Stimulated activated CD4-positive, alpha-beta T cell treated with anti-CD3 and anti-CD28 coated beads, Interleukin-4, amount 100 ng/mL, for 4 hours (primary cell): Measurements from ENCODE around the gene NEK4.
"Not testable (repeated sequence)": the region's sequence is repeated elsewhere in the genome, so short reads cannot be mapped to it uniquely, and the experiment has no call there.

Source experiments
- DNase-seq, 2 experiments: peaks; one replicate each; pipeline ENCODE4 v3.0.0-alpha.2; 2020

The NEK4 gene

GRCh38 chr3:52730681-52731080, 40.1 kb downstream of the NEK4 start:
- no peak for DNase-seq

GRCh38 chr3:52728753-52729152, 42.0 kb downstream of the NEK4 start:
- not testable (repeated sequence) for DNase-seq

DNA sequence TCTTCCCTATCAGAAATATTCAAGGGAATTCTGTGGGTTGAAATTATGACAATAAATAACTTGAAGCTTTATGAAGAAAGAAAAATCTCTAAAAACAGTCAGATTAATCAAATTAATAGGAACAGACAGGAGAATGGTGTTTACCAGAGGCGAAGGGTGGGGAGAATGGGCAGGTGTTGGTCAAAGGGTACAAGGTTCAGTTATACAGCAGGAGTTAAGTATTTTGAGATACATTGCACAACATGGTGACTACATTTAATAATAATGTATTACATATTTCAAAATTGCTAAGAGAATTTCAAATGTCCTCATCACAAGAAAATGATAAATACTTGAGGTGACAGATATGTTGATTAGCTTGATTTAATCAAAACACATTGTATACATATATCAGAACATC, 46.2 kb downstream of the NEK4 start:
- no peak for DNase-seq

- no peak for DNase-seq
Measured at GRCh38 chr3:52723935-52724334, 46.8 kb downstream of the NEK4 start.

DNA sequence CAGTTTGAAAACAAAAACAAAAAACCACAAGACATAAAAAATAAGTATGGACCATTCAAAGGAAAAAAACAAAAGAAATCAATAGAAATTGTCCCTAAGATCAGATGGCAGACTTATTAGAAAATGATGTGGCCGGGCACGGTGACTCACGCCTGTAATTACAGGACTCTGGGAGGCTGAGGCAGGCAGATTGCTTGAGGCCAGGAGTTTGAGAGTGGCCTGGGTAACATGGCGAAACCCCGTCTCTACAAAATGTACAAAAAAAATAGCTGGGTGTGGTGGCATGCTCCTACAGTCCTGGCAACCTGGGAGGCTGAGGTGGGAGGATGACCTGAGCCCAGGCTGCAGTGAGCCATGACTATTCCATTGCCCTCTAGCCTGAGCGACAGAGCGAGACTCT, 48.2 kb downstream of the NEK4 start:
- no peak for DNase-seq

- DNase-seq: no peak
Measured at GRCh38 chr3:52721730-52722008, 49.1 kb downstream of the NEK4 start.

DNA sequence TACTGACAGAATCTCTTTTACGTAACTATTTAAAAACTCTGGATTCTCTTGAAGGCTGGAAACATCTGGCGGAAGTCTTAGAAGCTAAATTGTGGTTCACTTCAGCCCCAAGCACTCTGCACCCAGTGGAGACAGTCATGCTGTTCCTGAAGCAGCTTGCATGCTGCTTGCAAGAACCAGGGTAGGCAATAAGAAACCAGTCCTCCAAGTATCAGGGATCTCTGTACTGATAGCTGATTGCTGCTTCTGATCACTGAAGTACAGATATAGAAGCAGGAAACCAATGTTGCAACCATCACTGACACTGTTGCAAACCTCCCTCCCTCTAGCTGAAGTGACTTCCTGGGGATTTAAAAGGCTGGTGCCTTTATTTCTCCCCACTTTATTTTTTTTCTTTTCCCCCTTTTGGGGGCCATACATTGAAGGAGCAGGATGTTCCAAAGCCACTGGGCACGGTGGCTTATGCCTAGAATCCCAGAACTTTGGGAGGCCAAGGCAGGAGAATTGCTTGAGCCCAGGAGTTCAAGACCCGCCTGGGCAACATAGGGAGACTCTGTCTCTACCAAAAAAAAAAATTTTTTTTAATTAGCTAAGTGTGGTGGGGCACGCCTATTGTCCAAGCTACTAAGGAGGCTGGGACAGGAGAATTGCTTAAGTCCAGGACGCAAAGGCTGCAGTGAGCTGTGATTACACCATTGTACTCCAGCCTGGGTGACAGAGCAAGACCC, 49.6 kb downstream of the NEK4 start:
- DNase-seq: peak in 1 of 2 experiments; percentile 5

- no peak for DNase-seq
Measured at GRCh38 chr3:52719618-52720017, 51.1 kb downstream of the NEK4 start.

GRCh38 chr3:52715714-52716305, 54.9 kb downstream of the NEK4 start:
- DNase-seq: no peak

DNA sequence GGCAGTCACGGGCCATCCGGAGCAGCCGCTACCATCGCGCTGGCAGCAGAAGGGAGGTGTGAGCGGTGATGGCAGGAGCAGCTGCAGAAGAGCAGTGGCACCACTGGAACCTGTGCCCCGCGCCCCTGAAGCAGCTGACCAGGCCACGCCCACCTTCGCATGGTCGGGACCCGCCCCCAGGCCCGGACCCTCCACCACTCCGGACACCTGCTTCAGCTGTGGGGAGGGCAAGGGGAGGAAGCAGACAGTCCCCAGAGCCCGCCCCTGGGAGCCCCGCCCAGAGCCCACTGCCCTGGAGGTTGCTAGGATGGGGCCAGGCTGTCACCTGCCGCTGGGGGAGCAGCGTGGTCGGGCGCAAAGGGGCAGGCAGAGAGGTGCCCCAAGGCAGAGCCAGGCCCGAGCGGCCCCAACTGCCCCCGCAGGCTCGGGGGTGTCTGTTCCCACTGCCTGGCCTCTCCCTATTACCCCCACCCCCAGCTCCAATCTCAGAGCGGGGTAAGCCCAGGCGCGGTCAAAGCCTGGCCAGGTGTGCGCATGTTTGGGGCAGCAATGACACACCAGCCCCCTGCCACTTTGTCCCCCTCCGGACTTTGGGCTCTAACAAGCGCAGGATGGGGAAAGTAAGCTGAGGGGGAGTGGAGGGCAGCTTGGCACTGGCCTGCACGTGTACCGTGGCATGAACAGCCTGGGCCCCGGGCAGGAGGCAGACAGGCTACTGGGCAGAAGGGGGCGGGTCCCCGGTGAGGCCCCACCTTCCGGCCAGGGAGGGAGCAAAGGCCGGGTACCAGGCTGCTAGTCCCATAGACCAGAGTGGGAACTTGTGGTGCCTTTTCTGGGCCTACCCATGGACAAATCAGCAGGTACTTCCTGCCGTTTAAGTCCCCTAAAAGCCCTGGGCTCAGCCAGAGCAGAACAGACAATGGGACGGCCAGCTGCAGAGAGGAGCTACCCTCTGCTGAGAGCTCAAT, 56.1 kb downstream of the NEK4 start:
- no peak for DNase-seq

DNA sequence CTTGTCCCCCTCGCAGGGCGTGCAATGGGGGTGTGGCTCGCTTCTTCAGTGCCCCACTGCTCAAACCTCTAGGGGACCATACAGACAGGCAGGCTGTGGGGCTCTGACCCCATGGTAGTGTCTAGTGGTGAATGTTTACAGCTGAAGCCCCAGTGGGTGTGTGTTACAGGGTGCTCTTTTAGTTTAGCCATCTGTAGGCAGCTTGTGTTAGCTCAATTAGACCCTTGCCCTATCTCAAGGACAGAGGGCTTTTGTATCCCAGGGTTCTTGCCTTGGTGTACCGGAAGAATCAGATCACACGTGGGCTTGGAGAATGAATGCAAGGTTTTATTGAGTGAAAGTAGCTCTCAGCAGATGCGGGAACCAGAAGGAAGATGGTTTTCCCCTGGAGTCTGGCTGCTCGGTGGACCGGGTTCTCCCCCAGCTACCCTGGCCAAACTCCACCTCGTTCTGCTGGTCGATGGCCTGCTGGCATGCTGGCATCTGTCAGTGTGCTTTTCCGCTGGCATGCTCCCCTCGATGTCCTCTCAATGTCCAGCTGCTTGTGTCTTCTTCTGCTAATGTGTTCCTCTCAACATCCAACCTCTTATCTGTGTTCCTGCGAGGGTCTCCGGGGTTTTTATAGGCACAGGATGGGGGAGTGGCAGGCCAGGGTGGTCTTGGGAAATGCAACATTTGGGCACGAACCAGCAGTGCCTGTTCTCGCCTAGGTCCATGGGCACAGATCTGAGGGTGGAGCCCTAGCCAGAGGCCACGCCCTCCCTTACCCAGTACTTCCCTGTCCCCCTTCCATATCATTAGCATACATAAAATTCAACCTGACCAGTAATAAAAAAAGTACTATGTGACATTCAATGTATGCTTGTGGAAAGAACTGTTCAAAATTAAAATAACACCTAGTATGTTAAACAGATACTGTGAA, 58.2 kb downstream of the NEK4 start:
- DNase-seq: no peak

GRCh38 chr3:52710512-52710911, 60.2 kb downstream of the NEK4 start:
- no peak for DNase-seq

GRCh38 chr3:52707585-52707984, 63.2 kb downstream of the NEK4 start:
- no peak for DNase-seq

GRCh38 chr3:52705688-52706686, 64.8 kb downstream of the NEK4 start, which contains the start of the genes GLT8D1 and SPCS1:
GLT8D1 (minus strand) TSS chr3:52705791; CDS start chr3:52700460, 5,331 bp downstream.
SPCS1 (plus strand) TSS chr3:52706106; CDS start chr3:52706247, 141 bp downstream.
- peak; percentile 81 to 82 for DNase-seq

GRCh38 chr3:52705438-52705687, 65.4 kb downstream of the NEK4 start:
- DNase-seq: no peak

GRCh38 chr3:52704611-52705437, 65.9 kb downstream of the NEK4 start:
- no peak for DNase-seq

GRCh38 chr3:52703341-52703740, 67.4 kb downstream of the NEK4 start:
- no peak for DNase-seq

GRCh38 chr3:52697632-52697965, 73.1 kb downstream of the NEK4 start:
- DNase-seq: no peak

- DNase-seq: no peak
Measured at GRCh38 chr3:52696830-52697631, 73.7 kb downstream of the NEK4 start.
